Measurements from ENCODE around the gene TTLL8. TPM values are rescaled to one million over a fixed set of nuclear protein-coding genes. Genes with fewer than 3 reads are reported as not detected.

Gene TTLL8
- total and polyA plus RNA-seq, 4 donors, result not detected

DNA sequence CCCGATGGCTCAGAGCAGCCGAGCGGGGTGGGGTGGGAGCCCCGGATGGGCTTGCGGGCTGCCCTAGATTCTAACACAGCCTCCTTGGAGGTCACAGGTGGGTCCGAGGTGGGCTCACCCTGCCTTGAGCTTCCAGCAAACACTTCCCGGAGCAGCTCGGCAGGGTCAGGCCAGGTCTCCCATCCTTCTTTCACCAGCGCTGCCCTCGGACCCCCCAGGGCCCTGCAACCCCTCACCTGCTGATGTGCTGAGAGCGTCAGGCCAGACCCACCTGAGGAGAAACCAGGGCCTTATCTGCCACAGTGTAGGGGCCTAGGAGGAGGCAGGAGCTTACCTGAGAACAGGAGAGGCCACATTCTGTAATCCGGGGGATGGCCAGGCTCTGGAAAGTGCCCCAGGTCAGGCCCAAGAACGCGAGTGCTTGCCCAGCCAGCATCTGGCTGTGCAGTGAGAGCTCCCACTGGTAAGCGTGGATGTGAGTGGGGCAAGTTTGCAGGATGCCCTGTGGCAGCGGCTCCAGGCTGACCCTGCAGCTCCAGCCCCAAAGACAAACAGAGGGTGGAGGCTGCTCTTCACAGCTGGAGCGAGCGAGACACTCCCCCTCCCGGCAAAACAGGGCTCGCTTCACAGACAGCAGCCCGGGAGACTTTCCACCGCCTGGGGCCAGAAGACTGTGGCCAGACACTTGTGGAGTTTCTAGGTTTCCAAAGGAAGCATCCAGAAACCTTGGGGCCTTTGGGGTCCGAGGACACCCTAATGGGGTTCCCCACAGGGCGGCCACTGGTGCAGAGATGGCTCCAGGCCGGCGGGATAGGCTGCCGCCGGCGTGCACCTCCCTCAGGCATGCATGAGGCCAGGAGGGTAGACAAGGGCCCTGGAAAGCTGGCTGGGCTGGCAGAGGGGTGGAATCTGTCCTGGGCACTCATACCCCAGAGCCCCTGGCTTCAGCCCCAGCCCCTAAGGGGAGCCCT lies 45.6 kb downstream of the TTLL8 start, which contains the start of gene IL17REL (continued):
- TF ChIP-seq, protein P1, sequence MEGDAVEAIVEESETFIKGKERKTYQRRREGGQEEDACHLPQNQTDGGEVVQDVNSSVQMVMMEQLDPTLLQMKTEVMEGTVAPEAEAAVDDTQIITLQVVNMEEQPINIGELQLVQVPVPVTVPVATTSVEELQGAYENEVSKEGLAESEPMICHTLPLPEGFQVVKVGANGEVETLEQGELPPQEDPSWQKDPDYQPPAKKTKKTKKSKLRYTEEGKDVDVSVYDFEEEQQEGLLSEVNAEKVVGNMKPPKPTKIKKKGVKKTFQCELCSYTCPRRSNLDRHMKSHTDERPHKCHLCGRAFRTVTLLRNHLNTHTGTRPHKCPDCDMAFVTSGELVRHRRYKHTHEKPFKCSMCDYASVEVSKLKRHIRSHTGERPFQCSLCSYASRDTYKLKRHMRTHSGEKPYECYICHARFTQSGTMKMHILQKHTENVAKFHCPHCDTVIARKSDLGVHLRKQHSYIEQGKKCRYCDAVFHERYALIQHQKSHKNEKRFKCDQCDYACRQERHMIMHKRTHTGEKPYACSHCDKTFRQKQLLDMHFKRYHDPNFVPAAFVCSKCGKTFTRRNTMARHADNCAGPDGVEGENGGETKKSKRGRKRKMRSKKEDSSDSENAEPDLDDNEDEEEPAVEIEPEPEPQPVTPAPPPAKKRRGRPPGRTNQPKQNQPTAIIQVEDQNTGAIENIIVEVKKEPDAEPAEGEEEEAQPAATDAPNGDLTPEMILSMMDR (IDR thresholded peaks at IDR 0.05; ENCODE audit: low read depth, low read length, missing input control), result no peak
- TF ChIP-seq YY1 (IDR thresholded peaks at IDR 0.05) (no peak), TAF1 (conservative IDR thresholded peaks at IDR 0.05) (no peak)
- TF ChIP-seq, protein P2, sequence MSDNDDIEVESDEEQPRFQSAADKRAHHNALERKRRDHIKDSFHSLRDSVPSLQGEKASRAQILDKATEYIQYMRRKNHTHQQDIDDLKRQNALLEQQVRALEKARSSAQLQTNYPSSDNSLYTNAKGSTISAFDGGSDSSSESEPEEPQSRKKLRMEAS (IDR thresholded peaks at IDR 0.05), result no peak

DNA sequence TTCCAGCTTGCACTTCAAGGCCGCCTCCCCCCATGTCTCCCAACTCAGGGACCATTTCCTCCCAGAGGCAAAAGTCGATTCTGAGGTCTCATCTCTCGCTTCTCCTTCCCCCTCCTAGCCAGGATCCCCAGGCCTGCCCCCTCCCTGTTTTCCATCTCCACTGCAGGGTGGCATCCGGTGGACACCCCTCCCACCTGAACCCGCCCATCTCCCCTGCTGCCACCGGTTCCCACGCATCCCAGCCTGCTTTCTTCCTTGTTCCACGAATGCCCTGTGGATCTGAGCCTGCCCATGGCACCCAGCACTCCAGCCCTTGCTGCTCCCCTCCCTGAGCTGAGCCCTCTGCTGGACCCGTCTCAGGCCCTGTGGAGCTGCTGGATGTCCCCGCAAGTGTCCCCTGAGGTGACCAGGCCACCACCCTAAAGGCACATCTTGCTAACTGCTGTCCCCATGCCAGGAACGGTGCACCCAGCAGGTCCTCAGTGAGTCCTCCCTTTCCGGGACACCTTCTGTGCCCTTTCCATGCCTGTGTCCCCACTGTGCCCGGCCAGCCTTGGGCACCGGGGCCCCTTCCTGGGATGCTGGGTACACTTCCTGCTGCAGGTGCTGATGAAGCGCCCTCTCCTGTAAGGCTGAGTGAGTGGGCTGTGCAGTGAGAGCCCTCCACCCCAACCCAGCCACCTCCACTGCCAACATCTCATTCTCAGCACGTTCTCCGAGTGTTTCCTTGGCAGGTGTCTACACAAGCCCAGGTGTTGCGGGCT lies 46.5 kb downstream of the TTLL8 start:
- Histone ChIP-seq H3K27ac (ENCODE audit: low read depth in 1 of 2, low read length in 2 of 2) (no peak overlapping the region), H3K9me3 (ENCODE audit: control insufficient read depth in 4 of 4, low read length in 3 of 4) (no peaks in the 10 kb centered on the region), H3K27me3 (ENCODE audit: control insufficient read depth in 4 of 4, insufficient read depth in 4 of 4, low read length in 3 of 4) (peaks cover 2 to 11% (median 4%) of the 10 kb centered on the region in 4 donors), H3K4me3 (ENCODE audit: low read depth in 1 of 3, low read length in 3 of 3) (no peak overlapping the region), H3K4me1 (ENCODE audit: control insufficient read depth in 4 of 4, insufficient read depth in 4 of 4, low read length in 3 of 4) (peaks cover 0 to 2% (median 0%) of the 10 kb centered on the region in 4 donors), H3K9ac (ENCODE audit: low read depth in 1 of 2, low read length in 2 of 2) (no peak overlapping the region), H3K36me3 (ENCODE audit: control insufficient read depth in 4 of 4, insufficient read depth in 3 of 4, low read depth in 1 of 4, low read length in 3 of 4) (no peaks in the 10 kb centered on the region)
- DNase-seq (ENCODE audit: low spot score), result no peak
- TF ChIP-seq EGR1 (IDR thresholded peaks at IDR 0.05; ENCODE audit: low read depth in 2 of 2) (no peak), YY1 (IDR thresholded peaks at IDR 0.05) (no peak), TAF1 (conservative IDR thresholded peaks at IDR 0.05) (no peak), RAD21 (IDR thresholded peaks at IDR 0.05) (no peak), HNF4G (IDR thresholded peaks at IDR 0.05) (no peak), JUND (IDR thresholded peaks at IDR 0.05) (no peak), FOXA1 (IDR thresholded peaks at IDR 0.05) (no peak), HNF4A (conservative IDR thresholded peaks at IDR 0.05) (no peak), SP1 (IDR thresholded peaks at IDR 0.05) (no peak)
- TF ChIP-seq, protein P3, sequence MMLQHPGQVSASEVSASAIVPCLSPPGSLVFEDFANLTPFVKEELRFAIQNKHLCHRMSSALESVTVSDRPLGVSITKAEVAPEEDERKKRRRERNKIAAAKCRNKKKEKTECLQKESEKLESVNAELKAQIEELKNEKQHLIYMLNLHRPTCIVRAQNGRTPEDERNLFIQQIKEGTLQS (IDR thresholded peaks at IDR 0.05), result no peak
- TF ChIP-seq, protein P4, sequence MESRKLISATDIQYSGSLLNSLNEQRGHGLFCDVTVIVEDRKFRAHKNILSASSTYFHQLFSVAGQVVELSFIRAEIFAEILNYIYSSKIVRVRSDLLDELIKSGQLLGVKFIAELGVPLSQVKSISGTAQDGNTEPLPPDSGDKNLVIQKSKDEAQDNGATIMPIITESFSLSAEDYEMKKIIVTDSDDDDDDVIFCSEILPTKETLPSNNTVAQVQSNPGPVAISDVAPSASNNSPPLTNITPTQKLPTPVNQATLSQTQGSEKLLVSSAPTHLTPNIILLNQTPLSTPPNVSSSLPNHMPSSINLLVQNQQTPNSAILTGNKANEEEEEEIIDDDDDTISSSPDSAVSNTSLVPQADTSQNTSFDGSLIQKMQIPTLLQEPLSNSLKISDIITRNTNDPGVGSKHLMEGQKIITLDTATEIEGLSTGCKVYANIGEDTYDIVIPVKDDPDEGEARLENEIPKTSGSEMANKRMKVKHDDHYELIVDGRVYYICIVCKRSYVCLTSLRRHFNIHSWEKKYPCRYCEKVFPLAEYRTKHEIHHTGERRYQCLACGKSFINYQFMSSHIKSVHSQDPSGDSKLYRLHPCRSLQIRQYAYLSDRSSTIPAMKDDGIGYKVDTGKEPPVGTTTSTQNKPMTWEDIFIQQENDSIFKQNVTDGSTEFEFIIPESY (IDR thresholded peaks at IDR 0.05), result no peak
- 51% methylated on average over 18 of the region's 18 CpGs for WGBS
